Measurements from ENCODE around the gene SPON1.

DNA sequence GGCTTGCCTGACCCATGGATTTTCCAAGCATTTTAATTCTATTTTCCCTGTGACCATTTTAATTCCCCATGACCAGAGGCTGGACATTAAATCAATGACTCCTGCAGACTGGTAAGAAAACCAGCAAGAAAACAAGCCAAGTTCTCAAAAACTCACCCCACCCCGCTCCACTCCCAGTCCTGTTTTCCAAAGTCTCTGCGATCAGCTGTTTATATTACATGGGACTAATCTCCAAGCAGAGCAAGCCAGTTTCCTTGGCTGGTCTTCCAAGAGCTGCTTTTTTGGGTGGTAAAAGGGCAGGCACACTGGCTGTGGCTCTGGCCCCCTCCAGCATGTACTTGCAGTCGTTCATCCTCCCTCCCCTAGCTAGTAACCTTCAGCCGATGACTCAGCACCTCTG lies 298.5 kb downstream of the SPON1 start:
- TF ChIP-seq EZH2 (IDR thresholded peaks at IDR 0.05), result no peak
- no peak for TF ChIP-seq POLR2AphosphoS5 (IDR thresholded peaks at IDR 0.05; ENCODE audit: borderline replicate concordance, low read depth, low read length)
- TF ChIP-seq FOXP2 (optimal IDR thresholded peaks at IDR 0.05; ENCODE audit: control extremely low read depth, extremely low read length, insufficient read depth), result no peak

Measured in SK-N-MC (cell line).